BE2C (cell line): ENCODE data around the gene BBS5.
"Not testable (repeated sequence)": the region's sequence is repeated elsewhere in the genome, so short reads cannot be mapped to it uniquely, and the experiment has no call there.

Experiments
- DNase-seq: peaks from one replicate; pipeline ENCODE4 v3.0.0-alpha.2; 2020
- H3K27me3 ChIP-seq: fragments of 250-450 bp; sonication (Bioruptor Pico); 2 replicates; pipeline ENCODE4 v1.5.1; 2020; ENCODE audit warnings: mild to moderate bottlenecking
- H3K36me3 ChIP-seq: fragments of 250-450 bp; sonication (Bioruptor Pico); 2 replicates; pipeline ENCODE4 v1.5.1; 2020; ENCODE audit warnings: mild to moderate bottlenecking
- H3K4me1 ChIP-seq: fragments of 250-450 bp; sonication (Bioruptor Pico); 2 replicates; pipeline ENCODE4 v1.5.1; 2020
- H3K4me3 ChIP-seq: 2 replicates; pipeline ENCODE4 v1.5.1; 2011; ENCODE audit warnings: low read depth, low read length
- H3K9me3 ChIP-seq: fragments of 250-450 bp; sonication (Bioruptor Pico); 2 replicates; pipeline ENCODE4 v1.5.1; 2020
- CTCF ChIP-seq: IDR thresholded peaks from 2 replicates; pipeline ENCODE4 v1.5.1; 2012; ENCODE audit warnings: mild to moderate bottlenecking, low read depth, low read length

Gene BBS5

GRCh38 chr2:169510496-169510895 is 31.2 kb downstream of the BBS5 start:
- Histone ChIP-seq H3K4me3 (no peak overlapping the region), H3K4me1 (no peaks in the 10 kb centered on the region), H3K27me3 (no peaks in the 10 kb centered on the region), H3K36me3 (no peaks in the 10 kb centered on the region), H3K9me3 (no peaks in the 10 kb centered on the region)
- no peak for TF ChIP-seq CTCF
- no peak for DNase-seq

- H3K27me3 ChIP-seq, result no peaks in the 10 kb centered on the region
- no peak for TF ChIP-seq CTCF
- no peaks in the 10 kb centered on the region for H3K9me3 ChIP-seq
- no peak overlapping the region for H3K4me3 ChIP-seq
- H3K36me3 ChIP-seq, result no peaks in the 10 kb centered on the region
- H3K4me1 ChIP-seq, result no peaks in the 10 kb centered on the region
- no peak for DNase-seq
Measured at GRCh38 chr2:169511818-169512217, 32.5 kb downstream of the BBS5 start.

GRCh38 chr2:169512525-169512924 is 33.2 kb downstream of the BBS5 start:
- TF ChIP-seq CTCF, result no peak
- H3K36me3 ChIP-seq, result no peaks in the 10 kb centered on the region
- H3K27me3 ChIP-seq, result no peaks in the 10 kb centered on the region
- no peaks in the 10 kb centered on the region for H3K9me3 ChIP-seq
- no peak for DNase-seq
- no peak overlapping the region for H3K4me3 ChIP-seq
- no peaks in the 10 kb centered on the region for H3K4me1 ChIP-seq

GRCh38 chr2:169513094-169513493 is 33.8 kb downstream of the BBS5 start:
- no peak for DNase-seq
- H3K4me1 ChIP-seq, result no peaks in the 10 kb centered on the region
- H3K27me3 ChIP-seq, result no peaks in the 10 kb centered on the region
- no peak overlapping the region for H3K4me3 ChIP-seq
- H3K36me3 ChIP-seq, result no peaks in the 10 kb centered on the region
- TF ChIP-seq CTCF, result no peak
- no peaks in the 10 kb centered on the region for H3K9me3 ChIP-seq

GRCh38 chr2:169513926-169514325 is 34.6 kb downstream of the BBS5 start:
- Histone ChIP-seq H3K4me1 (no peaks in the 10 kb centered on the region), H3K27me3 (no peaks in the 10 kb centered on the region), H3K36me3 (no peaks in the 10 kb centered on the region), H3K4me3 (no peak overlapping the region), H3K9me3 (no peaks in the 10 kb centered on the region)
- TF ChIP-seq CTCF, result no peak
- DNase-seq, result no peak

- not testable (repeated sequence) for H3K4me1 ChIP-seq, H3K27me3 ChIP-seq, H3K36me3 ChIP-seq, DNase-seq, H3K4me3 ChIP-seq, H3K9me3 ChIP-seq
Measured at GRCh38 chr2:169514758-169515157, 35.5 kb downstream of the BBS5 start.

GRCh38 chr2:169516488-169516995 is 37.2 kb downstream of the BBS5 start:
- DNase-seq, H3K36me3 ChIP-seq, H3K4me3 ChIP-seq, H3K27me3 ChIP-seq, H3K4me1 ChIP-seq, H3K9me3 ChIP-seq: not testable (repeated sequence)
